ENCODE results near the gene RPL13.

GRCh38 chr16:89572073-89572484, 11.6 kb downstream of the RPL13 start:
- TF ChIP-seq POLR2A (IDR thresholded peaks at IDR 0.05) (no peak), CTCF (IDR thresholded peaks at IDR 0.05) (no peak)

Data from uterus (tissue), 2 donors.